DND-41 (cell line): ENCODE measurements around the gene DNAJC15.

Experiments
- EZH2 ChIP-seq: IDR thresholded peaks from 3 replicates; pipeline ENCODE4 v1.6.1; 2012; ENCODE audit warnings: borderline replicate concordance, low read depth, mild to moderate bottlenecking, moderate library complexity, low read length, inconsistent platforms; ENCODE audit not compliant: severe bottlenecking
- TF ChIP-seq, protein P1 (sequence below): IDR thresholded peaks from 2 replicates; pipeline ENCODE4 v1.5.1; 2012; ENCODE audit warnings: borderline replicate concordance, low read length, moderate library complexity, mild to moderate bottlenecking; ENCODE audit not compliant: poor library complexity, severe bottlenecking; ENCODE audit errors: extremely low read depth

- TF ChIP-seq, protein P1, sequence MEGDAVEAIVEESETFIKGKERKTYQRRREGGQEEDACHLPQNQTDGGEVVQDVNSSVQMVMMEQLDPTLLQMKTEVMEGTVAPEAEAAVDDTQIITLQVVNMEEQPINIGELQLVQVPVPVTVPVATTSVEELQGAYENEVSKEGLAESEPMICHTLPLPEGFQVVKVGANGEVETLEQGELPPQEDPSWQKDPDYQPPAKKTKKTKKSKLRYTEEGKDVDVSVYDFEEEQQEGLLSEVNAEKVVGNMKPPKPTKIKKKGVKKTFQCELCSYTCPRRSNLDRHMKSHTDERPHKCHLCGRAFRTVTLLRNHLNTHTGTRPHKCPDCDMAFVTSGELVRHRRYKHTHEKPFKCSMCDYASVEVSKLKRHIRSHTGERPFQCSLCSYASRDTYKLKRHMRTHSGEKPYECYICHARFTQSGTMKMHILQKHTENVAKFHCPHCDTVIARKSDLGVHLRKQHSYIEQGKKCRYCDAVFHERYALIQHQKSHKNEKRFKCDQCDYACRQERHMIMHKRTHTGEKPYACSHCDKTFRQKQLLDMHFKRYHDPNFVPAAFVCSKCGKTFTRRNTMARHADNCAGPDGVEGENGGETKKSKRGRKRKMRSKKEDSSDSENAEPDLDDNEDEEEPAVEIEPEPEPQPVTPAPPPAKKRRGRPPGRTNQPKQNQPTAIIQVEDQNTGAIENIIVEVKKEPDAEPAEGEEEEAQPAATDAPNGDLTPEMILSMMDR: no peak
- TF ChIP-seq EZH2: no peak
These were observed 2.6 kb upstream of the DNAJC15 start for GRCh38 chr13:43020794-43021193.
